Osteoblast (primary cell): ENCODE measurements around the gene GPX3. TPM values are rescaled to one million over a fixed set of nuclear protein-coding genes. Genes with fewer than 3 reads are reported as not detected.

ENCODE experiments used
- DNase-seq: peaks from one replicate; pipeline ENCODE4 v3.0.0; 2011; ENCODE audit warnings: low spot score, mixed read lengths; ENCODE audit not compliant: insufficient read length; ENCODE audit errors: missing footprints
- H2AFZ ChIP-seq: 2 replicates; pipeline ENCODE4 v1.6.0; 2011; ENCODE audit warnings: mild to moderate bottlenecking, low read length
- H3K27ac ChIP-seq: 2 replicates; pipeline ENCODE4 v1.5.1; 2011; ENCODE audit warnings: mild to moderate bottlenecking, low read depth, low read length, moderate library complexity
- H3K27me3 ChIP-seq: 2 replicates; pipeline ENCODE4 v1.6.0; 2012; ENCODE audit warnings: mild to moderate bottlenecking, control low read depth, inconsistent platforms, low read length, moderate library complexity; ENCODE audit not compliant: insufficient read depth
- H3K36me3 ChIP-seq: 2 replicates; pipeline ENCODE4 v1.5.1; 2011; ENCODE audit warnings: mild to moderate bottlenecking, low read length, control low read depth, moderate library complexity; ENCODE audit not compliant: insufficient read depth
- H3K4me1 ChIP-seq: 2 replicates; pipeline ENCODE4 v1.5.1; 2011; ENCODE audit warnings: mild to moderate bottlenecking, low read length, control low read depth, moderate library complexity; ENCODE audit not compliant: insufficient read depth
- H3K4me2 ChIP-seq: 2 replicates; pipeline ENCODE4 v1.6.0; 2011; ENCODE audit warnings: mild to moderate bottlenecking, low read length; ENCODE audit not compliant: insufficient read depth
- H3K4me3 ChIP-seq: fragments of 200-600 bp; sonication (generic); 3 replicates; pipeline ENCODE4 v1.5.1; 2012; ENCODE audit warnings: mild to moderate bottlenecking, low read length, inconsistent platforms; ENCODE audit not compliant: insufficient read depth
- H3K79me2 ChIP-seq: 2 replicates; pipeline ENCODE4 v1.6.0; 2012; ENCODE audit warnings: mild to moderate bottlenecking, low read length, control low read depth, inconsistent platforms; ENCODE audit not compliant: insufficient read depth
- H3K9me3 ChIP-seq: 2 replicates; pipeline ENCODE4 v1.5.1; 2011; ENCODE audit warnings: low read depth, low read length, control low read depth
- H4K20me1 ChIP-seq: 2 replicates; pipeline ENCODE4 v1.6.0; 2012; ENCODE audit warnings: mild to moderate bottlenecking, low read length, control low read depth; ENCODE audit not compliant: insufficient read depth
- total RNA-seq: library from RNA; depleted of rRNA; stranded (reverse); fragments of >200 nt; gene quantifications from 2 replicates; pipeline ENCODE4 v1.2.3, GENCODE V29; 2012
- TF ChIP-seq, protein P1 (sequence below): IDR thresholded peaks from 2 replicates; pipeline ENCODE4 v1.5.1; 2011; ENCODE audit warnings: mild to moderate bottlenecking, low read depth, low read length, moderate library complexity; ENCODE audit errors: extremely low read depth

GPX3 gene
- total RNA-seq, 1 donor: 9.8 TPM

DNA sequence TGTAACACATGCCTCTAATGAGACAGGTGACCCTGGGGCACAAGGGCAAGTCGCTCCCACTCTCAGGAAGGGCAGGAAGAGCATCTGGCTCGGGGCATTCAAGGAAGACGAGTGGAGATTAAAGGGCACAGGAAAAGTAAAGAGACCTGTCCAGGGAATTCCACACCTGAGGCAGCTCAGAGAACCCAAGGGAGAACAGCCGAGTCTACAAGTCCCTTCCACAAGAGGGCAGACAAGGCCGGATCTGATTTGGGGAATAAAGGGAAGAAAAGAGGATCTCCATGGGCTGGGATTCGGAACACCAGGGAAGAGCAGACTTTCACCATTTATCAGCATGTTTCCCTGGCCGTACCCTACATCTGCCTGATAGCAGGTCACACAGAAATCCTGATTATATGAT is 28.1 kb downstream of the GPX3 start:
- H2AFZ ChIP-seq: no peak overlapping the region
- H3K4me3 ChIP-seq: no peak overlapping the region
- peaks cover 40% of the 10 kb centered on the region for H3K36me3 ChIP-seq
- H3K27ac ChIP-seq: no peak overlapping the region
- H3K4me2 ChIP-seq: no peak overlapping the region
- H3K79me2 ChIP-seq: no peaks in the 10 kb centered on the region
- H4K20me1 ChIP-seq: peaks cover 13% of the 10 kb centered on the region
- TF ChIP-seq, protein P1, sequence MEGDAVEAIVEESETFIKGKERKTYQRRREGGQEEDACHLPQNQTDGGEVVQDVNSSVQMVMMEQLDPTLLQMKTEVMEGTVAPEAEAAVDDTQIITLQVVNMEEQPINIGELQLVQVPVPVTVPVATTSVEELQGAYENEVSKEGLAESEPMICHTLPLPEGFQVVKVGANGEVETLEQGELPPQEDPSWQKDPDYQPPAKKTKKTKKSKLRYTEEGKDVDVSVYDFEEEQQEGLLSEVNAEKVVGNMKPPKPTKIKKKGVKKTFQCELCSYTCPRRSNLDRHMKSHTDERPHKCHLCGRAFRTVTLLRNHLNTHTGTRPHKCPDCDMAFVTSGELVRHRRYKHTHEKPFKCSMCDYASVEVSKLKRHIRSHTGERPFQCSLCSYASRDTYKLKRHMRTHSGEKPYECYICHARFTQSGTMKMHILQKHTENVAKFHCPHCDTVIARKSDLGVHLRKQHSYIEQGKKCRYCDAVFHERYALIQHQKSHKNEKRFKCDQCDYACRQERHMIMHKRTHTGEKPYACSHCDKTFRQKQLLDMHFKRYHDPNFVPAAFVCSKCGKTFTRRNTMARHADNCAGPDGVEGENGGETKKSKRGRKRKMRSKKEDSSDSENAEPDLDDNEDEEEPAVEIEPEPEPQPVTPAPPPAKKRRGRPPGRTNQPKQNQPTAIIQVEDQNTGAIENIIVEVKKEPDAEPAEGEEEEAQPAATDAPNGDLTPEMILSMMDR: peak; percentile 46
- H3K27me3 ChIP-seq: no peaks in the 10 kb centered on the region
- H3K4me1 ChIP-seq: no peaks in the 10 kb centered on the region
- H3K9me3 ChIP-seq: no peaks in the 10 kb centered on the region
- DNase-seq: no peak

DNA sequence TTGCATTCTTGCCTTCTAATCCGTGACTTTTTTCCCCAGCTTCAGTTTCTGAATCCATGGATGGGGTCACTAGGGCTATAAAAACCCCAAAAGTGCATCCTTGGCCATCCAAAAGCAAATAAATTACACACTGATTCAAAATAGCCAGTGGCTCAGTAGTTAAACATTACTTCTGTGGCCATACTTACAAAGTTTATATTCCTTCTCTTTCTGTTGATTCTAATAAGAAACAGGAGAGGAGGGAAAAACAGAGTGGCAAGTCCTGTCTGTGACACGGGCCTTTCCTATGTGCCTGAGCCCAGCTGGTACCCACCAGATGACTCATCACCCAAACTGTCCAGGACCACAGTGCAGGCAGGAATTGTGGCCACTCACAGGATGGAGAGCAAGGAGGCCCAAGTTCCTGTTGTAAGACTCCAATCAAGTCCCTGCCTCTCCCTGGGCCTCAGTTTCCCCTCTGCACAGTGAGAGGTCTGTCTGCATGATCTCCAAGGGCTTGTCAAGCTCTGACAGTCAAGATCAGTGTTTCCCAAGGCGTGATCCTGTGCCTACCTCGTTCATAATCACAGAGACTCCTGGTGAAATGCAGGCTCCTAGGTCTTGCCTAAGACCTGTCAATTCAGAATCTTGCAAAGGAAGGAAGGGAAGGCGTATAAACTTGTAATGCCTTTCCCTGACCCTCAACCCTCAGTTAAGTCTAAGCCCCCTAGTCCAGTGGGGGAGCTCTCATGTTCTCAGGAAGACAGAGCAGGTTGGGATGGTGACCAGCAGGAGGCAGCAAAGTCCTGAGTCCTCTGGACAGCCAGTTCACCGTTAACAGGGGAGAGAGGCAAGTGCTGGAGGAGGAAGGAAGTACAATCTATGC is 30.9 kb downstream of the GPX3 start:
- peaks cover 49% of the 10 kb centered on the region for H3K36me3 ChIP-seq
- DNase-seq: peak; percentile 97
- H3K4me1 ChIP-seq: no peaks in the 10 kb centered on the region
- no peak overlapping the region for H3K4me2 ChIP-seq
- no peak overlapping the region for H3K27ac ChIP-seq
- TF ChIP-seq, protein P1: peak; percentile 97
- H3K79me2 ChIP-seq: no peaks in the 10 kb centered on the region
- H3K4me3 ChIP-seq: no peak overlapping the region
- H3K9me3 ChIP-seq: no peaks in the 10 kb centered on the region
- H3K27me3 ChIP-seq: no peaks in the 10 kb centered on the region
- H4K20me1 ChIP-seq: peaks cover 19% of the 10 kb centered on the region
- no peak overlapping the region for H2AFZ ChIP-seq

DNA sequence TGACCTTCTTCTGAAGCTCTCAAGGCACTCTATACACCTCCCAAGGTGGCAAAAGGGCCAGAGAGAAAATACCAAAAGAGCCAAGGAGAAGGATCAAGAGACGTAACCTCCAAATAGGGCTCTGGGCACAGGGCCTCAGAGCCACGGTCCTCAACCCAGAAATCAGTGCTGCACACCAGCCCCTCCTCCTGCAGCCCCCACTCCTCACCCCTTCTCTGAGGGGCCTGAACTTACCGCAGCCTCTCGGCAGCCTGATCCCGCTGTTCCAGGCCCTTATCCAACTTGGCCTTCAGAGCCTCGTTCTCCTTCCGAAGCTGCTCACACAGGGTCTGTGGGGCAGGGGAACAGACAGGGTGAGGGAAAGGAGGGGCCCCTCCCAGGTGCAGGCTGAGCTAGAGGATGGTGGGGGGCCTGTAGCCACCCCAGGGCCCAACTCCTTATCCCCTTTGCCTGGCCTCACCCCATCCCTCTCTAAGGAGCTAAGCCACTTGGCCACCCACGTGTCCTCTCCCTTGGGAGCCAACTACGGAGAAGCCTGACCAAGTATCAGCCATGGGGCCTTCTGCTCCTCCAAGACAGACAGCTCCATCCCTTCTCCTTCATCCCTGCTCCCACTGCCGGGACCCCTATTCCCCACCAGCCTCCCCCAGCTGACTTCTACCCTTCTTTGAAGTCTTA is 31.7 kb downstream of the GPX3 start:
- no peaks in the 10 kb centered on the region for H3K27me3 ChIP-seq
- H3K79me2 ChIP-seq: no peaks in the 10 kb centered on the region
- peaks cover 27% of the 10 kb centered on the region for H4K20me1 ChIP-seq
- no peak overlapping the region for H3K4me2 ChIP-seq
- H2AFZ ChIP-seq: no peak overlapping the region
- TF ChIP-seq, protein P1: no peak
- H3K9me3 ChIP-seq: no peaks in the 10 kb centered on the region
- no peak overlapping the region for H3K27ac ChIP-seq
- no peaks in the 10 kb centered on the region for H3K4me1 ChIP-seq
- H3K4me3 ChIP-seq: no peak overlapping the region
- H3K36me3 ChIP-seq: peaks cover 52% of the 10 kb centered on the region
- no peak for DNase-seq

DNA sequence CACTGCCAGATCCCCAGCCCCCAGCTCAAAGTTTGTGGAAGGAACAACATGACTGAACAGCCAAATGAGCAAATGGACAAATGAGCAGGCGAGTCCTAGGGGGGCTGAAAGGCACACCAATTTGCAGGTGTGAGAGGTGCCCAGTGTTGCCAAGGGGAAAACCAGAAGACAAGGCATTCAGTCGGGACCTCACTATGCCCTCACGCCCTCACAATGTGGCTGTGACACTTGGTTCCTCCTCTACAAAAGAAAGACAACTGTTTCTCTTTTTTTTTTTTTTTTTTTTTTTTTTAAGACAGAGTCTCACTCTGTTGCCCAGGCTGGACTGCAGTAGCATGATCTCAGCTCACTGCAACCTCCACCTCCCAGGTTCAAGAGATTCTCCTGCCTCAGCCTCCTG is 32.4 kb downstream of the GPX3 start:
- Histone ChIP-seq H3K4me1 (no peaks in the 10 kb centered on the region), H3K27ac (no peak overlapping the region), H3K79me2 (no peaks in the 10 kb centered on the region), H3K9me3 (no peaks in the 10 kb centered on the region), H4K20me1 (peaks cover 30% of the 10 kb centered on the region), H3K4me2 (no peak overlapping the region), H2AFZ (no peak overlapping the region), H3K36me3 (peaks cover 44% of the 10 kb centered on the region), H3K27me3 (no peaks in the 10 kb centered on the region), H3K4me3 (no peak overlapping the region)
- DNase-seq: no peak
- TF ChIP-seq, protein P1: no peak
